ENCODE results near the gene ATAD3B. TPM values are rescaled to one million over a fixed set of nuclear protein-coding genes. Genes with fewer than 3 reads are reported as not detected.
"Not testable (repeated sequence)": the region's sequence is repeated elsewhere in the genome, so short reads cannot be mapped to it uniquely, and the experiment has no call there.

The ATAD3B gene
- total RNA-seq, 1 experiment from 2014 or later, result 57.0 TPM

GRCh38 chr1:1529936-1530335 is 58.4 kb downstream of the ATAD3B start:
- DNase-seq (ENCODE audit: low read depth), result no peak

GRCh38 chr1:1531947-1532346 is 60.4 kb downstream of the ATAD3B start:
- no peak for DNase-seq (ENCODE audit: low read depth)

GRCh38 chr1:1533176-1533893 is 61.8 kb downstream of the ATAD3B start:
- not testable (repeated sequence) for DNase-seq (ENCODE audit: low read depth)

- not testable (repeated sequence) for DNase-seq (ENCODE audit: low read depth)
Measured at GRCh38 chr1:1533894-1534291, 62.3 kb downstream of the ATAD3B start.

GRCh38 chr1:1534401-1535154 is 63.0 kb downstream of the ATAD3B start:
- DNase-seq (ENCODE audit: low read depth), result no peak

DNA sequence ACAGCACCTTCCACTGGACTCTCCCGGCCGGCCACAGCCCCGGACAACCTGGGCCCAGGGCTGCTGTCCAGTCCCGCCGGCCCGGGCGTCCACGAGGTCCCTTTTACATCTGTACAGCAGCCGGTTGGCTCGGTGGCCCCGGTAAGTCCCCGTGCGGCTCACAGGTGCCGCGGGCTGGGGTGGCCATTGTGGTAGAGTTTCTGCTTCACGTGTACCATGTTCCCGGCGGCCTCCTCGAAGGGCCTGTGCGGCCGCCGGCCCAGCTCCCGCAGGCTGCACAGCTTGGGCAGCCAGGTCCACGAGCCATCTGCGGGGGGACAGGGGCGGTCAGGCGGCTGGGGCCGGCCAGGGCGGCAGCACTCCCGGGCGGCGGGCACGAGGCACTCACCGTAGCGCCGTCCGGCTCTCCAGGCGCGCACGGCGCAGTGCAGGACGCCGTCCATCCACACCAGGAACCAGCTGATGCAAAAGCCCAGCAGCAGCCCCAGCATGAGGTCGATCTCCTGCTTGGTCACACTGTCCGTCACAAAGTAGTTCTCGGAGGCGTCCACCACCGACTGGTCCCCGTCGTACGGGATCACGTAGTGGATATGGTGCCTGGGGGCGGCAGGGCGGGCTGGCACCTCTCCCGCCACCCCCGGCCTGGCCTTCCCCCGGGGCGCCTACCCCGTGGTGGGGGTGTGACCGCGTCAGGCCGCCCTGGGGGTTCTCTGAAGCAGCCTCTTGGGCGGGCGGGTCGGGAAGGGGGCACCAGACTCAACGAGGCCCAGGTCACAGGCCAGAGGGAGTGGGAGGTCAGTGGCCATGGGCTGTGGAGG is 63.8 kb downstream of the ATAD3B start:
- DNase-seq (ENCODE audit: low read depth), result no peak

GRCh38 chr1:1536019-1536937 is 64.7 kb downstream of the ATAD3B start:
- no peak for DNase-seq (ENCODE audit: low read depth)

DNA sequence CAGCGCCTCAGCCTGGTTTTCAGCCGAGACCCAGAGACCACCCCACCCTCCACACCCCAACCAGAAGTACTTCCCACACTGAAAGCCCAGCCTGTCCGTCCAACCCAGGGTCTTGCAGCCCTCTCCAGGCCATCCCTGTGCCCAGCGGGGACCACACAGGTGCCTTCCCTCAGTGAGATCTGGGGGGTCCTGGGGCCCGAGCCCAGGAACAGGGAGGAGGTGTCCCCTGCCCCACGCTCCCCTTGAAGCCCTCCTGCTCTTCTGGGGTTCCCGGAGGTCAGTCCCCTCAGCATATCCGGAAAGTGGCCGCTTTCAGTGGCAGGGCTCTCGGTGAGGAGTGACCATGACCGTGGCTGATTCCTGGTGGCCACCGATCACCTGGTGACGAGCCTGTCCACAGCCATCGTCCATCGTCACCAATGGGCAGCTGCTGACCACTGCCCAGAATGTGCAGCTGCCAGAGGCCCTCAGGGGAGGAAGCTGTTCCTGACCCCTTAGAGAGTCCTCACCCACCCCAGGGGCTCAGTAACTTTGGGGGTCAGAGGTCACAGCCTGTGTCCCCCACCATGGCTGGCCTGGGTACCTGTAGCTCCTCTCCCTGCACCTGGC is 65.5 kb downstream of the ATAD3B start:
- no peak for DNase-seq (ENCODE audit: low read depth)

DNA sequence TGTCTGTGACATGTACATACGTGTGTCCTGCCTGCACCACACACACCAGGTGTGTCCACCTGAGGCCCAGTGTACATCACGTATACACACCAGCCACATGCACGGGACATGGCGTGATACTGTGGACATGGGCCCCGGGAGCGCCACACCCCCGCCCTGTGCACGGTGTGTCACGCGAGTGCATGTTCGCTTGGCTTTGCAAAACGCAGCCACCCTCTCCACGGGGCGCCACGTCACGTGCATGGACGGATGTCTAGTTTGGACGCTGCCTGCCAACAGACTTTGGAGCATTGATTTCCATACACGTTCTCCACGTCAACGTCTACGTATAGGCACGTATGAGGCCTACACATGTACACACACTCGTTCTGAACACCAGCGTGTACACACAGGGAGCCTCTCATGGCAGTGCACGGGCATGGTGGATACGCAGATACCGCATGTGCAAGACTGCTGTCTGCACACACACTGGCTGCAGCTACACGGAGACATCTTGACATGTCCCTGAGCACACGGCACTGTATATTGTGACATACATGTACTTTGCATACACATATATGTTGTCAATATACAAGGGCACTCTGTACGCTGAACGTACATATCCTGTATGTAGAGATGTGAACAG is 66.2 kb downstream of the ATAD3B start:
- no peak for DNase-seq (ENCODE audit: low read depth)

GRCh38 chr1:1538334-1538733 is 66.8 kb downstream of the ATAD3B start:
- no peak for DNase-seq (ENCODE audit: low read depth)

DNA sequence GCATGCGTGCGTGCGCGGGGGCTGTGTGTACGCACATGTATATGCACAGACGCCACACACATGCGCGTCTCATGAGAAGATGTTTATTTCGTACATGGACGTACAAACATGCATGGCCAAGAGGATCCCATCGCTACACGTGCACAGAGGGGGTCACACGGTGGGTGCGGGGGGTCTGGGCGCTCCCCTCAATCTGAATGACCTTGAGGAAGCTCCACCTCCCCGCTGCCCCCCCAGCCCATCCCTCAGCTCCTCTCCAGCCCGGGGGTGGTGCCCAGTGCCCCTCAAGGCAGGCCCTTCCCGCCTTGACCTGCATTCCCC is 67.4 kb downstream of the ATAD3B start:
- DNase-seq (ENCODE audit: low read depth), result no peak

GRCh38 chr1:1539310-1540089 is 67.9 kb downstream of the ATAD3B start:
- no peak for DNase-seq (ENCODE audit: low read depth)

DNA sequence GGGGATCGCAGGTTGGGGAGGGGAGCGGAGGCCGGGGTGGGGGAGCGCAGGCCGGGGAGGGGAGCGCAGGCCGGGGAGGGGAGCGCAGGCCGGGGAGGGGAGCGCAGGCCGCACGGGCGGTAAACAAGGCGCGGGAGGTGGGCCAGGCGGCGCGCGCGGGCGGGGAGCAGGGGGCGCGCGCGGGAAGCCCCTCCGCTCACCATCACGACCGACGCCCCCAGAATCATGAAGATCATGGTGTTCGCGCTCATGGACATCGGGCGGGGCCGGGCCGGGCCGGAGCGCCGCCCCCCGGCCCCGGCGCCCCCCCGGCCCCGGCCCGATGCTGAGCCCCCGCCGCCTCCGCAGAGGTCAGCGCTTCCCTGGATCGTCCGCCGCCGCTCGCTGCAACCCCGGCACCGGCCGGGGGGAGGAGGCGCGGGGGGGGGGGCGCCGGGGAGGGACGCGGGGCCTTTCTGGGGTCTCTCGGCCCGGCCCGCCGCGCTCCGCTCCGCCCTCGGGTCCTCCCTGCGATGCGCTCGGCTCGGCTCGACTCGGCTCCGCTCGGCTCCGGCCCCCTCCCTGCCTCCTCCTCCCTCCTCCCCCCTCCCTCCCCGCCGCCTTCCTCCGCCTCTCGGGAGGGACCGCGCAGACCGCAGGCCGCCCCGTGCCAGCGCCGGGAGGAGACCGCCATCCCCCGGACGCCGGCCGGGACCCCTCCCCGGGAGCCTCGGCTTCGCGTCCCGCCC is 68.7 kb downstream of the ATAD3B start, which contains the start of gene TMEM240:
TSS of gene TMEM240 (minus strand) at position 535 of the 728 bp plus-strand sequence. CDS start at position 257, 278 bp downstream.
- no peak for DNase-seq (ENCODE audit: low read depth)

- no peak for DNase-seq (ENCODE audit: low read depth)
Measured at GRCh38 chr1:1540818-1541628, 69.5 kb downstream of the ATAD3B start.

GRCh38 chr1:1541956-1542765 is 70.6 kb downstream of the ATAD3B start:
- DNase-seq (ENCODE audit: low read depth), result no peak

- DNase-seq (ENCODE audit: low read depth), result no peak
Measured at GRCh38 chr1:1542766-1543705, 71.5 kb downstream of the ATAD3B start.
